ENCODE measurements around the gene PSME1. TPM values are rescaled to one million over a fixed set of nuclear protein-coding genes. Genes with fewer than 3 reads are reported as not detected.
A peak's percentile ranks its signal among the peaks of the same experiment; 100 is the strongest.

PSME1 gene
- total RNA-seq, 1 experiment from 2014 or later = 76.8 TPM

GRCh38 chr14:24160850-24161804, 25.1 kb downstream of the PSME1 start, which contains the start of gene IRF9 (continued):
- TF ChIP-seq, protein P1, sequence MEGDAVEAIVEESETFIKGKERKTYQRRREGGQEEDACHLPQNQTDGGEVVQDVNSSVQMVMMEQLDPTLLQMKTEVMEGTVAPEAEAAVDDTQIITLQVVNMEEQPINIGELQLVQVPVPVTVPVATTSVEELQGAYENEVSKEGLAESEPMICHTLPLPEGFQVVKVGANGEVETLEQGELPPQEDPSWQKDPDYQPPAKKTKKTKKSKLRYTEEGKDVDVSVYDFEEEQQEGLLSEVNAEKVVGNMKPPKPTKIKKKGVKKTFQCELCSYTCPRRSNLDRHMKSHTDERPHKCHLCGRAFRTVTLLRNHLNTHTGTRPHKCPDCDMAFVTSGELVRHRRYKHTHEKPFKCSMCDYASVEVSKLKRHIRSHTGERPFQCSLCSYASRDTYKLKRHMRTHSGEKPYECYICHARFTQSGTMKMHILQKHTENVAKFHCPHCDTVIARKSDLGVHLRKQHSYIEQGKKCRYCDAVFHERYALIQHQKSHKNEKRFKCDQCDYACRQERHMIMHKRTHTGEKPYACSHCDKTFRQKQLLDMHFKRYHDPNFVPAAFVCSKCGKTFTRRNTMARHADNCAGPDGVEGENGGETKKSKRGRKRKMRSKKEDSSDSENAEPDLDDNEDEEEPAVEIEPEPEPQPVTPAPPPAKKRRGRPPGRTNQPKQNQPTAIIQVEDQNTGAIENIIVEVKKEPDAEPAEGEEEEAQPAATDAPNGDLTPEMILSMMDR (IDR thresholded peaks at IDR 0.05) = peak; percentile 91
- TF ChIP-seq TEAD4 (CRISPR knock-in tag; IDR thresholded peaks at IDR 0.05) (no peak), ETV6 (CRISPR knock-in tag; IDR thresholded peaks at IDR 0.05) (peak; percentile 73; the same call in 1 of the 2 replicates), HMGXB4 (CRISPR knock-in tag; IDR thresholded peaks at IDR 0.05) (peak; percentile 78; the same call in 1 of the 2 replicates), ZNF671 (CRISPR knock-in tag; IDR thresholded peaks at IDR 0.05) (no peak), TP53 (CRISPR knock-in tag; IDR thresholded peaks at IDR 0.05) (no peak), PRRX2 (CRISPR knock-in tag; IDR thresholded peaks at IDR 0.05) (peak; percentile 62), ZNF232 (CRISPR knock-in tag; IDR thresholded peaks at IDR 0.05) (no peak), NFATC4 (CRISPR knock-in tag; IDR thresholded peaks at IDR 0.05) (0 out of 2 replicates have a peak, but pooled peaks have one; percentile 46), ZNF121 (CRISPR knock-in tag; IDR thresholded peaks at IDR 0.05) (no peak), CREB1 (CRISPR knock-in tag; IDR thresholded peaks at IDR 0.05) (no peak), ZNF219 (CRISPR knock-in tag; IDR thresholded peaks at IDR 0.05; ENCODE audit: borderline replicate concordance) (no peak), ZSCAN18 (CRISPR knock-in tag; IDR thresholded peaks at IDR 0.05) (no peak), ARID4B (CRISPR knock-in tag; IDR thresholded peaks at IDR 0.05; ENCODE audit: borderline replicate concordance) (no peak), ELF4 (CRISPR knock-in tag; IDR thresholded peaks at IDR 0.05; ENCODE audit: low read depth) (no peak), ZMAT4 (CRISPR knock-in tag; IDR thresholded peaks at IDR 0.05) (no peak; the same call in 1 of the 2 replicates)
- TF ChIP-seq, protein P2, sequence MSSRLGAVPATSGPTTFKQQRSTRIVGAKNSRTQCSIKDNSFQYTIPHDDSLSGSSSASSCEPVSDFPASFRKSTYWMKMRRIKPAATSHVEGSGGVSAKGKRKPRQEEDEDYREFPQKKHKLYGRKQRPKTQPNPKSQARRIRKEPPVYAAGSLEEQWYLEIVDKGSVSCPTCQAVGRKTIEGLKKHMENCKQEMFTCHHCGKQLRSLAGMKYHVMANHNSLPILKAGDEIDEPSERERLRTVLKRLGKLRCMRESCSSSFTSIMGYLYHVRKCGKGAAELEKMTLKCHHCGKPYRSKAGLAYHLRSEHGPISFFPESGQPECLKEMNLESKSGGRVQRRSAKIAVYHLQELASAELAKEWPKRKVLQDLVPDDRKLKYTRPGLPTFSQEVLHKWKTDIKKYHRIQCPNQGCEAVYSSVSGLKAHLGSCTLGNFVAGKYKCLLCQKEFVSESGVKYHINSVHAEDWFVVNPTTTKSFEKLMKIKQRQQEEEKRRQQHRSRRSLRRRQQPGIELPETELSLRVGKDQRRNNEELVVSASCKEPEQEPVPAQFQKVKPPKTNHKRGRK (CRISPR knock-in tag; IDR thresholded peaks at IDR 0.05; ENCODE audit: borderline replicate concordance) = no peak
- TF ChIP-seq, protein P3, sequence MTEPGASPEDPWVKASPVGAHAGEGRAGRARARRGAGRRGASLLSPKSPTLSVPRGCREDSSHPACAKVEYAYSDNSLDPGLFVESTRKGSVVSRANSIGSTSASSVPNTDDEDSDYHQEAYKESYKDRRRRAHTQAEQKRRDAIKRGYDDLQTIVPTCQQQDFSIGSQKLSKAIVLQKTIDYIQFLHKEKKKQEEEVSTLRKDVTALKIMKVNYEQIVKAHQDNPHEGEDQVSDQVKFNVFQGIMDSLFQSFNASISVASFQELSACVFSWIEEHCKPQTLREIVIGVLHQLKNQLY (CRISPR knock-in tag; IDR thresholded peaks at IDR 0.05) = no peak
- TF ChIP-seq, protein P4, sequence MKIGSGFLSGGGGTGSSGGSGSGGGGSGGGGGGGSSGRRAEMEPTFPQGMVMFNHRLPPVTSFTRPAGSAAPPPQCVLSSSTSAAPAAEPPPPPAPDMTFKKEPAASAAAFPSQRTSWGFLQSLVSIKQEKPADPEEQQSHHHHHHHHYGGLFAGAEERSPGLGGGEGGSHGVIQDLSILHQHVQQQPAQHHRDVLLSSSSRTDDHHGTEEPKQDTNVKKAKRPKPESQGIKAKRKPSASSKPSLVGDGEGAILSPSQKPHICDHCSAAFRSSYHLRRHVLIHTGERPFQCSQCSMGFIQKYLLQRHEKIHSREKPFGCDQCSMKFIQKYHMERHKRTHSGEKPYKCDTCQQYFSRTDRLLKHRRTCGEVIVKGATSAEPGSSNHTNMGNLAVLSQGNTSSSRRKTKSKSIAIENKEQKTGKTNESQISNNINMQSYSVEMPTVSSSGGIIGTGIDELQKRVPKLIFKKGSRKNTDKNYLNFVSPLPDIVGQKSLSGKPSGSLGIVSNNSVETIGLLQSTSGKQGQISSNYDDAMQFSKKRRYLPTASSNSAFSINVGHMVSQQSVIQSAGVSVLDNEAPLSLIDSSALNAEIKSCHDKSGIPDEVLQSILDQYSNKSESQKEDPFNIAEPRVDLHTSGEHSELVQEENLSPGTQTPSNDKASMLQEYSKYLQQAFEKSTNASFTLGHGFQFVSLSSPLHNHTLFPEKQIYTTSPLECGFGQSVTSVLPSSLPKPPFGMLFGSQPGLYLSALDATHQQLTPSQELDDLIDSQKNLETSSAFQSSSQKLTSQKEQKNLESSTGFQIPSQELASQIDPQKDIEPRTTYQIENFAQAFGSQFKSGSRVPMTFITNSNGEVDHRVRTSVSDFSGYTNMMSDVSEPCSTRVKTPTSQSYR (CRISPR knock-in tag; IDR thresholded peaks at IDR 0.05) = no peak

All from WTC11 (cell line).